SK-MEL-5 (cell line): ENCODE measurements around the gene SOCS1. TPM values are rescaled to one million over a fixed set of nuclear protein-coding genes. Genes with fewer than 3 reads are reported as not detected.
"Not testable (repeated sequence)": the region's sequence is repeated elsewhere in the genome, so short reads cannot be mapped to it uniquely, and the experiment has no call there.

Experiments used
- DNase-seq: peaks from one replicate; pipeline ENCODE4 v3.0.0-alpha.2; 2016; ENCODE audit warnings: low read depth, low spot score
- in situ Hi-C: cut with HindIII; loops from 2 replicates; pipeline ENCODE4 v1.10.0; 2016; ENCODE audit warnings: low sequenced_read_pairs, high pct_unique_total_duplicates, low pct_unique_long_range_greater_than_20kb
- total RNA-seq: library from RNA; depleted of rRNA; stranded (reverse); fragments of >200 nt; shearing (Covaris generic); gene quantifications from 2 replicates; pipeline ENCODE4 v1.2.3, GENCODE V29; 2014

SOCS1 gene
- total RNA-seq, 1 experiment from 2014 or later: 1.1 TPM

- in situ Hi-C loops: no loop called here
- DNase-seq: peak; percentile 10
Observed at GRCh38 chr16:11238272-11239202, 17.5 kb downstream of the SOCS1 start.

GRCh38 chr16:11236461-11237254 lies 19.3 kb downstream of the SOCS1 start:
- in situ Hi-C loops: no loop called here
- DNase-seq: no peak

- in situ Hi-C loops: no loop called here
- DNase-seq: no peak
Observed at GRCh38 chr16:11235703-11235991, 20.4 kb downstream of the SOCS1 start.

GRCh38 chr16:11234884-11235702 lies 20.9 kb downstream of the SOCS1 start:
- in situ Hi-C loops: no loop called here
- no peak for DNase-seq

- no peak for DNase-seq
- in situ Hi-C loops: no loop called here
Observed at GRCh38 chr16:11233727-11234376, 22.2 kb downstream of the SOCS1 start.

- in situ Hi-C loops: no loop called here
- DNase-seq: no peak
Observed at GRCh38 chr16:11232852-11233726, 22.9 kb downstream of the SOCS1 start.

GRCh38 chr16:11232302-11232851 lies 23.6 kb downstream of the SOCS1 start:
- in situ Hi-C loops: no loop called here
- DNase-seq: no peak

- DNase-seq: no peak
- in situ Hi-C loops: no loop called here
Observed at GRCh38 chr16:11231367-11231970, 24.5 kb downstream of the SOCS1 start.

- in situ Hi-C loops: no loop called here
- no peak for DNase-seq
Observed at GRCh38 chr16:11229906-11230305, 26.1 kb downstream of the SOCS1 start.

GRCh38 chr16:11229432-11229831 lies 26.6 kb downstream of the SOCS1 start:
- in situ Hi-C loops: no loop called here
- no peak for DNase-seq

GRCh38 chr16:11225677-11226549 lies 30.1 kb downstream of the SOCS1 start:
- DNase-seq: no peak
- in situ Hi-C loops: no loop called here

GRCh38 chr16:11224894-11225676 lies 30.9 kb downstream of the SOCS1 start:
- in situ Hi-C loops: no loop called here
- DNase-seq: no peak

GRCh38 chr16:11224096-11224893 lies 31.7 kb downstream of the SOCS1 start:
- no peak for DNase-seq
- in situ Hi-C loops: no loop called here

- in situ Hi-C loops: not testable (repeated sequence)
Observed at GRCh38 chr16:11220507-11220906, 35.5 kb downstream of the SOCS1 start.

More at GRCh38 chr16:11220507-11220906, 35.5 kb downstream of the SOCS1 start:
- DNase-seq: not testable (repeated sequence)
